DMS53 treated with DMSO at 0.1 percent for 48 hours (cell line): ENCODE results near the gene KCTD6.

Experiments used
- DNase-seq: peaks from one replicate; lab custom pipeline; 2025; ENCODE audit not compliant: unreplicated experiment; lab: John Stamatoyannopoulos, UW

The KCTD6 gene

DNA sequence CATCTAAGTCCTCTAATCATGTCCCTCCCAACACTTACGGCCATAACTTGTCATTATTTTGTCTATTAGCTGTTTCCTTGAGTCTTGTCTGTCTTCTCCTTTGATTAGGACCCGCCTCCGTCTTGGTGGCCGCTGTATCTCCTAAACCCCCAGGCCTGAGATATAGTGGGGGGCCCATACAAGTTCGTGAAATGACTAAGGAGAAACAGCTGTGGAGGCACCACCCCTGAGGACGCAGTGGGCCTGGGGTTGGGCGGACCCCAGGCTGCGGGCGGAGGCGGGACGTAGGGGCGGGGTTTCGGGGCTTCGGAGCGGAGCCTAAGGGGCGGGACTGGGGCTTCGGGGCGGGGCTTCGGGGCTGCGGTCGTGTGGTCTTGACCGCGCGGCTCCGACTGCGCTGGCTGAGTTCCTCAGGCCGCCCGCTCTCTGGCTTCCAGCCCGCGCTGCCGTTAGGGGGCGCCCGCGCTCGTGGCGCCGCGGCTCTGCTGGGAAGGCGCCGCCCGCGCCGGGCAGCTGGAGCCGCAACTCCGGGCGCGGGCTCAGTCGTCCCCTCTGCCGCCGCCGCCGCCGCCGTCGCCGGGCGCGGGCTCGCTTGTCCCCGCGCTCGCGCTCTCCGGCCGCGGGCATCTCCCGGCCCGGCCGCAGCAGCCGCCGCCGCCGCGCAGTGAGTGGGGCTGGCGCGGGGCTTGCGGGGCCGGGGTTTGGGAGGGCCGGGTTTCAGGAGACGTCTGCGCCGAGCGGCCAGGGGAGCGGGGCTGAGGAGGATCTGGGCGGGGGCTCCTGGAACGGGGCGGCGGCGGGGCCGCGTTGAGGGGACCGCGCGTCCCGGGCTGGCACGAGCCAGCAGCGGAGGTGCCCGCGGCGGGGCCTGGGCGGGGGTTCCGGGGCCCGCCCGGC is at the start of gene KCTD6:
KCTD6 (plus strand) TSS at position 591 of the 897 bp plus-strand sequence. CDS start 6,660 bp downstream, outside the sequence.
- peak; percentile 49 for DNase-seq

DNA sequence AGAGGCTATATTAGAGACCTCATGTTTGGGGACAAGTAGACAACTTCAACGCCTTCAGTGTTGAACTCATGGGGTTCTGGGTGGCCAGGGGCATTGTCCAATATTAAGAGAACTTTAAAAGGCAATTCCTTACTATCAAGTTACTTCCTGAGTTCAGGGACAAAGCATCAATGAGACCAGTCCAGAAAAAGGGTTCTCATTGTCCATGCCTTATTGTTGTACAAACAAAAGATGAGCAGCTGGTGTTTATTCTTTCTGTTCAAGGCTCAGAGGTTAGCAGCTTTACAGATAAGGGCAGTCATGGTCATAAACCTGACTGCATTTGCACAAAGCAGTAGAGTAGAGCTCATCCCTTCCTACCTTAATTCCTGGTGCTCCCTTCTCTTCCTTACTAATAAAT is 39.7 kb upstream of the KCTD6 start:
- peak; percentile 63 for DNase-seq

DNA sequence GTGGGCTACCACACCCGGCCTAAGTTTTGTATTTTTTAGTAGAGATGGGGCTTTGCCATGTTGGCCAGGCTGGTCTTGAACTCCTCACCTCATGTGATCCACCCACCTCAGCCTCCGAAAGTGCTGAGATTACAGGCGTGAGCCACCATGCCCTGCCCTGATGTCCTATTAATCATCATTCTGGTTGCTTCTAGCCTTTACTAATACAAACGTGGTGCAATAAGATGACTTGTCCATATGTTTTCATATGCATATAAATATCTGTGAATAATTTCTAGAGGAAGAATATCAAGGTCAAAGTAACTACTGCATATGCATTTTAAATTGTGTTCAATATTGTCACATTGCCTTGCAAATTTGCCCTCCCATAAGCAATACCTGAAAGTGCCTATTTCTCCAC is 32.7 kb upstream of the KCTD6 start:
- no peak for DNase-seq

DNA sequence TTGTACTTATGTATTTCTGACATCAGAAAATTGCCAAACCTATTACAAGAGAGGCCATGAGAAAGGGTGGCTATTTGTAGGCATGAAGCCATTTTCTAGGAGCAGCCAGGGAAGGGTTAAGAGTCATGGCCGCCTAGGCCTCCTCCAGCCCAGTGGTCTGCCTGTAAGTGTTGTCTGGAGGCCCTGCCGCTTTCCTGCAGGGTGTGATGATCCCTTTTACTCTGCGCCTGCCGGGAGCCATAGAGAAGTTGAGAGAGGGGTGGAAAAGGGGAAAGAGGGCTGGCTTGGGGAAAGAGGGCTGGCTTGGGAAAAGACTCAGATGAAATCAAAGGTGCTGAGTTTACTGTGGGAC is 29.1 kb upstream of the KCTD6 start:
- no peak for DNase-seq

DNA sequence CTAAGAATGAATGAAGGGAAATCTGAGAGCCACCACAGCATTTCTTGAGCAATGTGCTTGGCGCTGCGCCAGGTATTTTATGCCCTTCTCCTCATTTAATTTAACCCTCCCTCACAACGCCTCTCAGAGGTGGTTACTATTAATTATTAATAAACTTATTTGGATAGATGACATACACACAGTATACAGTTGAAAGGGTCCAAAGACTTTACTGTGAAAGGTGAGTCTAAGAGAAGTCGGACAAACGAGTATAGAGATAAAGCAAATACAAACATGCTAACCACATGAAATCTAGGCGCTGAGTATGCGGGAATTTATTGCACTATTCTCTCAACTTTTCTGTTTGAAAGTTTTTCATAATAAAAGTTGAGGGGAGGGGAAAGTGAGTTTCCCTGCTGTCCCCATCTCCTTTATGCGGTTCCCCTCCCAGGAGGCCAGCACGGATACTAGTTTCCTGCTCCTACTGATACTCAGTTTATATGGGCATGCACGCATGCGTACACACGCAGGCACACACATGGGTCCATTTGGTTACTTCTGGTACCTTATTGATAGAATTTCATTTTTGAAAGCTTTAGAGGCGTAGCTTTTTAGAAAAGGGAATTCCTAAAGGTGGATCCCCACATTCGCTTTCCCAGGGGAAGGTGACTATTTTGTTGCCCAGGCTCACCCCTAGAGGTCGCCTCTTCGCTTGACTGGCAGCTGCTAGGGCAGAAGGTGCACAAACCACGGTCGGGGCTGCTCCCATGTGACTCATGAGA is 28.5 kb upstream of the KCTD6 start:
- DNase-seq, result peak; percentile 29

DNA sequence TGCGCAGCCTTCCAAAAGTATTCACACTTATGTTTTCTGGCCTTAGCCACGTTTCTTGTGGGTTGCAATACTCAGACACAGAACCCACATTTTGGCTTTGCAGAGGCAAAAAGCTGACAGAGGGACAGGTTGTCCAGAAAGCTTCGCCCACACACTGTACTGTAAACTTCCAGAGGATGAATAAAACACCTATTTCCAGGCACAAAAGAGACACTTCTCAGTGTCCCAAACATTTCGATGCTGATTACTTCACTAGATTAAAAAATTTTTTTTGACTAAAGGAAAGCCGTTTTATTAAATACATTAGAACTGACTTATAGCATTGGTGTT is 28.0 kb upstream of the KCTD6 start:
- DNase-seq, result no peak

DNA sequence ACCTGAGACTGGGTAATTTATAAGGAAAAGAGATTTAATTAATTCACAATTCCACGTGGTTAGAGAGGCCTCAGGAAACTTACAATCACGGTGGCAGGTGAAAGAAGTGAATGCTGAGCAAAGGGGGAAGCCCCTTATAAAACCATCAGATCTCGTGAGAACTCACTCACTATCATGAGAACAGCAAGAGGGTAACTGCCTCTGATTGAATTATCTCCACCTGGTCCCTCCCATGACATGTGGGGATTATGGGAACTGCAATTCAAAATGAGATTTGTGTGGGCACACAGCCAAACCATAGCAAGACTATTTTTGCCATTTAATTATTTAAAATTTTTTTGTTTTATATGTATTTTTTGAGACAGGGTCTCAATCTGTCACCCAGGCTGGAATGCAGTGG is 27.0 kb upstream of the KCTD6 start:
- no peak for DNase-seq

DNA sequence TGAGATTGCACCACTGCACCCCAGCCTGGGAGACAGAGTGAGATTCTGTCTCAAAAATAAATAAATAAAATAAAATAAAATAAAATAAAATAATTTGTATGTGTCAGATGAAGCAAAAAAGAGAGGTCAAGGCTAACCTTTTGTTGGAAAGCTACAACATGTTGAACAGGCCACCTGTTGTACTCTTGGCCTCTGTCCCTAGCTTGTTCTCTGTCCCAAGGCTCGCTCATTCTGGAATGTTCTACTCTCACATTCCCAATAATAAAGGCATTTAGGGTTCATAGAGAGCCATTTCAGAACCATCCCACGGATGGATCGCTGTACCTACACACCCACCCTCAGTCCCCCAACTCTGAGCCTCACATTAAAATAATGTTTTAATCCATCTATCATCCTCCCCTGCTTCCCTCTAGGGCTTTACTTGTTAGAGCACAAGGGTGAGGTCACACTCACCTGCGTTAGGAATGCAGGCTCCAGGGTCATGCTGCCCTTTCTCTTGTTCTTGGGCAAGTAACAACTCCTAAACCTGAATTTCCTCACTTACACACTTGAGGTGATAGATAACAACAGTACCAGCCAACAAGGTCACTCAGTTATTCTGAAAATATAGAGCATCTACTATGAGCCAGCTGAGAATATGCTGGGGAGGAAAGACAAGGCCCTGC is 24.9 kb upstream of the KCTD6 start:
- DNase-seq, result no peak

DNA sequence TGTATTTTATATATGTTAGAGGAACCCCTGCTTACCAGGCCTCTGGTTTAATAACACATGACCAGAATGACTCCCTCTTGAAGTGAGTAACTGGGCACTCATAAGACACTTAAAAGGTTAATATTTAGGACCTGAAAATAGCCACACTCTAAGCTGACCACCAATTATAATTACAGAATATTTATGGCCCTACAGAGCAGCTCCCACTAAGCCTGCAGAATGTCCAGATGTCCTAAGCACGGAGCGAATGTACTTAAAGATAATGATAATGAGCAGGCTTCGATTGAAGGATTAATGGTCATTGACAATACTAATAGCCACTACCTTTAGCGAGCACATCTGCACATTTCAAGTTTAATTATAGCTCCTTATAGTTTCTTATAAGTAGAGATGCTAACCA is 22.8 kb upstream of the KCTD6 start:
- DNase-seq, result no peak

DNA sequence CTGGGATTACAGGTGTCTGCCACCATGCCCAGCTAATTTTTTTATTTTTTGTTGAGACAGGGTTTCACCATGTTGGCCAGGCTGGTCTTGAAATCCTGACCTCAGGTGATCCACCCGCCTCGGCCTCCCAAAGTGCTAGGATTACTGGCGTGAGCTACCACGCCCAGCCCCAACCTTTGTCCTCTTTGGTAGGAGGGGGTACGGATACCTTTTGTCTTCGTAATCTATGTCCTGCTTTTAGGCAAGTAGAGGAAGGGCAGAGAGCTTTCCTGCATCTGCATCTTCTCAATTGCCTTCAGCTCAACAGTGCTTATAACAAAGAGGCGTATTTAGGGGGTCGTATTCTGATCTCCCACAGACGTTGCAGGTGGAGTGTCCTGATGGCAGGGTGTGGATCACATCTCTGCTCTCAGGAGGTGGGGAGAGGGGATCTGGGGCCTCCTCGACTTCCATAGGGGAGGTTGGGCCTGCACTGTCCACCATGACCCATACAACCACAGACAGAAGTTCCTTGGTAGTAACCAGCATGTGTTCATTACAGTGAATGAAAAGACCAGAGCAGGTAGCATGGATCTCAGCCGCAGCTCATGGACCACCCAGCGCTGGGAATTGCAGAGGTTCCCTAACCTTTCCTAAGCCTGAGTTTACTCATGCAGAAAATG is 21.4 kb upstream of the KCTD6 start:
- no peak for DNase-seq

DNA sequence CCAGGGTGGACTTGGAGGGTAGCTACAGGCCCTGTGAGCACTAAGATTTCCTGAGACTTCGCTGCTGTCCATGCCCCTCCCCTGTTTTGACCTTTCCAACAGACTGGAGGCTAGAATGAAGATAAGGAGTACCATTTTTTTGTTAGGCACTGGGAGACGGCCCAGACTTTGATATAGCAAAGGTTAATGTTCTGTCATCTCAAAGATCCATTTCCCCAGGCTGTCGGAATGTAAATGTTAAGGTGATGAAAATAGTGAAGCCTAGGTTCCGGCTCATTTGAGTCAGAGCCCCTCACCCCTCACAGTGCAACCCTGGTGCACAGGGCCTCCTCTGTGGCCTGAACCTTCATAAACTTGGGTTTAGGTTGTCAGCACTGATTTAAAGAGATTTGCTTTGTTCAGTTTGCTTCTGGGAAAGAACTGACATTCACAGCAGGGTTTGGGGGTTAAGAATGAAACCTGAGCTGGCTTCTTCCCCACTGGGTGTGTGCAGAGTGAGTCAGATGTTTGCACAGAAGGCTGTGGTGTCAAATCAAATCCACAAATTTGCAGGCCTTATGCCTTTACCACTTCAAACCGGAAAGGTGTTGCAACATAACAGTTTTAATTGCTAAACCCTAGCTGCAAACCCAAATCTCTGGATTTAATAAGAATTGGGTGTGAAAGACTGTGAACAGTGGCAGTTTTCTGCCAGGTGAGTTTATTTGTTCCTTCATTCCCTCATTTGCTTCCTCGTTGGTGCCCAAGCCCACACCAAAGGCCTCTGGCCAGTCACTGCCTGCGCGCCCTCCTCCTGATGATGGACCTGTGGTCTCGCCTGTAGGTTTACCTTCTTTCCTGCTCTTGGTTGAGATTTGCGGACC is 20.6 kb upstream of the KCTD6 start:
- peak; percentile 76 for DNase-seq

DNA sequence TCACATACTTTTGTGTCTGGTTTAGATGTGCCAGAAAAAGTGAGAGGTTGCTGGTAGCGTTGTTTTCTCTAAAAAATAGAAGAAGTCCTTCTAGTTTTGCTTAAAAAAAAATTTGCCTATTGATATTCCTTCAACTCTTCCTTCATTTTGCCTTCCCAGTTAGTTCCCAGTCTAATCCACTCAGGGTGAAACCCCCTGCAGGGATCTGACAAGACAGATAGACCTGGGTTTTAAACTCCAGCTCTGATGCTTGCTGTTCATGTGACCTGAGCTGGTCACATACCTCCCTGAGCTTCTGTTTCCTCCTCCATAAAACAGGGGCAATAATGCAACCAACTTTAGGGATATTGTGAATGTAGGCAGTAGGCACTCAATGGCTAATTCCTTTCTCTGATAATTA is 18.6 kb upstream of the KCTD6 start:
- no peak for DNase-seq

DNA sequence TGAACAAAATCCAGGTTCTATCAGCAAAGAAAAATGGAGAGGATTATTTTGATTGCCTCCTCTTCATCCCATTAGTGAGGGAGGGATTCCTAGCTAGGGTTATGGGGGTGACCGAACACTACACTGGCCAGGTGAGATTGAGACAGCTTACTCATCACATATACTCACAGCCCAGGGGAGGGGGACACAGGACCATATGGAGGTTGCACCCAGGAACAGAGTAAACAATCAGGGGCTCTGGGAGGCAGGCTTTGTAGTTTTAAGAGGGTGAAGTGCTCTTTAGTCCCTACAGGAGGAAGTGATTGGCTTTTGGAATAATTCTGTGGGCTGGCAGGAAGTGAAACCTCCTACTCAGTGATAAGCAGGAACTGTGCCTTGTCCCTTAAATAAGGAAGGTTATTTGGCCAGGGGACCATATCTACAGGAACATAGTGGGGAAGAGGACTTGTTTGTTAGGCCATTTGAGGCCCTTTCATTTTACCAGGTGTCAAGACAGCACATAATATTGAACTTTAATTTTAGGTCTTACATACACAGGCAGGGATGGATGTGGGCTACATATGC is 17.5 kb upstream of the KCTD6 start:
- no peak for DNase-seq

DNA sequence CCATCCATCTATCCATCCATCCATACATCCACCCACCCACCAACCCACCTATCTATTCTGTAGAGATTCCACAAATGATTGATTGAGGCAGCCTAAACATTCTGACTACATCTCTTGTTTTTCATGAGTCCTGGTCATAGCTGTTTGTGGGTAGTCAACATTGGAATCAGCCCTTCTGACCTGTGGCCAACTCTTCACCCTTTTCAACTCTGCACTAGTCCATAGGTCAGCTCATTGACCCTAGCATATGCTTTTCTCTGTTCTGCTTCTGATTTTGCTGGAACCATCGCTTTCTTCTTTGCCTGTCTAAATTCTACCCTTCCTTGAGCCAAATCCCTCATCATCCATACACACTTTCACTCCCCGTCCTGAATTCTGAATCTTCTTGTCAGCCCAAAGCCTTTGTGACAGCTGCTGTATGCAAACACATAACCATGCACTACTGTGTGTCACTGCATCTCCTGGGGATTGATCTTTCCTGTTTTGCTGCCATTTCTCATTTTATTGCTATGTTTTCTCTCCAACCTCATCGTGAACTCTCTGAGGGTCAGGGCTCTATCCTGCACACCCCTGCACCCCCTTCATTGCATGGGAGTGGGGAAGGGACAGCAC is 16.8 kb upstream of the KCTD6 start:
- DNase-seq, result no peak

DNA sequence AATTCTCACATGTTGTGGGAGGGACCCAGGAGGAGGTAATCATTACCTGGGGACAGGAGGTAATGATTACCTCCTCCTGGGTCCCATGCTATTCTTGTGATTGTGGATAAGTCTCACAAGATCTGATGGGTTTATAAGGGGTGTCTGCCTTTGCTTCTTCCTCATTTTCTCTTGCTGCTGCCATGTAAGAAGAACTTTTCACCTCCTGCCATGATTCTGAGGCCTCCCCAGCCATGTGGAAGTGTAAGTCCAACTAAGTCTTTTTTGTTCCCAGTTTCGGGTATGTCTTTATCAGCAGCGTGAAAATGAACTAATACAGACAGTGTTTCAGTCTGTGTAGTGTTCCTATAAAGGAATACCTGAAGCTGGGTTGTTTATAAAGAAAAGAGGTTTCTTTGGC is 13.1 kb upstream of the KCTD6 start:
- no peak for DNase-seq

DNA sequence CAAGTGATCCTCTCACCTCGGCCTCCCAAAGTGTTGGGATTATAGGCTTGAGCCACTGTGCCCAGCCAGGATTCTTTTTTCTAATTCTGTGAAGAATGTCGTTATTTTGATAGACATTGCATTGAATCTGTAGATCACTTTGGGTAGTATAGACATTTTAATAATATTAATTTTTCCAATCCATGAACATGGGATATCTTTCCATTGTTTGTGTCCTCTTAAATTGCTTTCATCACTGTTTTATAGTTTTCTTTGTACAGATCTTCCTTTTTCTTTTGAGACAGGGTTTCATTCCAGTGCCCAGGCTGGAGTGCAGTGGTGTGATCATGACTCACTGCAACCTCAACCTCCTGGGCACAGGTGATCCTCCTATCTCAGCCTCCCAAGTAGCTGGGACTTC is 11.6 kb upstream of the KCTD6 start:
- no peak for DNase-seq

DNA sequence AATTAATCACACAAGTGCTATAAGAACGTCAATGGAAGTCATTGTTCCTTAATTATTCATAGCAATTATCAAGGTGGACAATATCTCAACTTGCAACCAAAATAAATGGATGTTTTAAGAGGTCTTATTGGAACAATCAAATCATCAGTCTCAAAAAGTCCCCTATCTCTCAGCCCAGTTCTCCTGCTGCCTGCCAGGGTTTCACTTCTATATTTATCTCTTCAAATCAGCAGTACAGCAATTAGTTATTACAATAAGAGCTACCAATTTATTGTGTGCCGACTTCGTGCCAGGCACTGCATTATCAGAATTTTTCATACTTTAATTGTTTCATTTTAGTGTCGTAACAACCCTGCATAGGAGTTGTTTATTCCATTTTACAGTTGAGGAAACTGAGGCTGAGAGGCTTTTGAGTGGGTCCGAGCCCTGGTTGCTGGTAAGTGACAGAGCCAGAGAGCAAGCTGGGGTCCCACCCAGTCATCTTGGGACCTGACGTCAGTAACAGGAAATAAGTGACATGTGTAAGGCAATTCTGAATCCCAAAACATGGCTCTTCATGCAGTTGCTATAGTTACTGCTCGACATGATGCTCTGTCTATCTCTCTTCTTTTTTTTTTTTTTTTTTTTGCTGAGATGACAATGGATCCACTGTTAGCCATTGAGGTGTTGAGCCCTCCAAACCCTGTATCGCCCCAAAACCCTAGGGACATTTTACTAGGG is 8.8 kb upstream of the KCTD6 start:
- DNase-seq, result no peak

DNA sequence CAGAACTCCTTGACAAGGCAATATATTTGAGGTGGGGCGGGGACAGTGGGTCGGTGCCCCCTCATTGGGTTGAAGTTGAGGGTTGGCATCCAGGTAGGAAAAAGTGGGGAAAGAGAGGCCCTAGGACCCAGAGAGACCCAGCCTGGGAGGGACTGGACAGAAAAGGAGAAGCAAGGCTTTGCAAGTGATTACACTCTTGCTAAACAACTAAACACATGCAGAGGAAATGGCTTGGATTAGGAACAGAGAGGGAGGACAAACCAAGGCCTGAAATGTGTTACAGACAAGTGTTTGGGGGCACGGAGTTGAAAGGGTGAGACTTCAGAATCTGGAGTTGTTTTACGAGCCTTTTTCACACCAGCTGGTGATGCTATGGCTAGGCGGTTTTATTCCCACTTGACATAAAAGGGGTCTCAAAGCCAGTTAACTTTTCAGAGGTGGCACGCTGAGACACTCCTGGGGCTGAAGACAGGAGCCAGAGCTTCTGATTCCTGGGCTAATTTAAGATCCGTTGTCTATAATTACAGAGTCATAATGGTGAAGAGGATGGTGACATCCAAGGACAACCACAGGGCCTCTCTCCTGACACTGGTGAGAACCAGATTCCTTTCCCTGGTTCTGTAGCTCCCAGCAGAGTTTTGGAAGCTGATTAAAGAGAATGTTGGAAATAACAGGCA is 7.7 kb upstream of the KCTD6 start:
- no peak for DNase-seq

DNA sequence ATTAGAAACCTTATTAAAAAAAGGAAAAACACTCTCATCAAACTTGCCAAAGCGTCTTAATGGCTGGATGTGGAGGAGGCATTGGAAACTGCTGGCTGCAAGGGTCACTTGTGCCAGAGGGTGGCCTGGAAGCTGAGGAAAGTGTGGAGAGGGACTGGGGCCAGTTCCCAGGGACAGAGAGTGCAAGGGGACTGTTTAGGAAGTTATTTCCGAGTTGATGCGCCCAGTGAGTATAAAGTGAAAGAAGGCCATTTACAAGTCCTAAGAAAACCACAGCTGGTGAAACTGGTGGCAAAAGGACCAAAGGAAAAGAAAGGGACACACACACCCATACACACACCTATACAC is 7.2 kb upstream of the KCTD6 start:
- DNase-seq, result no peak
